SK-N-SH (cell line): Measurements from ENCODE around the gene KRTAP21-1.

Source experiments
- CHD2 ChIP-seq: fragments of 150-350 bp; IDR thresholded peaks from 2 replicates; pipeline ENCODE4 v1.6.1; 2018; ENCODE audit warnings: low read length; ENCODE audit not compliant: partially characterized antibody
- FOXJ3 ChIP-seq: sonication (generic); formaldehyde crosslinking; IDR thresholded peaks from 2 replicates; pipeline ENCODE4 v1.5.1; 2020; ENCODE audit warnings: mild to moderate bottlenecking, missing genetic modification reagents
- MXI1 ChIP-seq: IDR thresholded peaks from 2 replicates; pipeline ENCODE4 v1.6.1; 2012; ENCODE audit warnings: mild to moderate bottlenecking, low read depth, low read length, improper control_type of control experiment
- TAF1 ChIP-seq: IDR thresholded peaks from 2 replicates; pipeline ENCODE4 v1.6.1; 2012; ENCODE audit warnings: low read depth, mild to moderate bottlenecking, low read length, moderate library complexity, borderline replicate concordance
- YY1 ChIP-seq: IDR thresholded peaks from 2 replicates; pipeline ENCODE4 v1.4.0; 2012; ENCODE audit warnings: low read depth, mild to moderate bottlenecking
- TF ChIP-seq, protein P1 (sequence below): fragments of 200-600 bp; sonication (generic); IDR thresholded peaks from 2 replicates; pipeline ENCODE4 v1.6.1; 2017; ENCODE audit warnings: antibody characterized with exemption, mild to moderate bottlenecking, moderate library complexity
- TF ChIP-seq, protein P2 (sequence below): IDR thresholded peaks from 2 replicates; pipeline ENCODE4; 2012
- TF ChIP-seq, protein P3 (sequence below): IDR thresholded peaks from 2 replicates; pipeline ENCODE4 v1.4.0; 2012; ENCODE audit warnings: low read depth
- TF ChIP-seq, protein P4 (sequence below): IDR thresholded peaks from 2 replicates; pipeline ENCODE4 v1.6.1; 2012; ENCODE audit warnings: mild to moderate bottlenecking, low read depth, low read length, moderate library complexity

DNA sequence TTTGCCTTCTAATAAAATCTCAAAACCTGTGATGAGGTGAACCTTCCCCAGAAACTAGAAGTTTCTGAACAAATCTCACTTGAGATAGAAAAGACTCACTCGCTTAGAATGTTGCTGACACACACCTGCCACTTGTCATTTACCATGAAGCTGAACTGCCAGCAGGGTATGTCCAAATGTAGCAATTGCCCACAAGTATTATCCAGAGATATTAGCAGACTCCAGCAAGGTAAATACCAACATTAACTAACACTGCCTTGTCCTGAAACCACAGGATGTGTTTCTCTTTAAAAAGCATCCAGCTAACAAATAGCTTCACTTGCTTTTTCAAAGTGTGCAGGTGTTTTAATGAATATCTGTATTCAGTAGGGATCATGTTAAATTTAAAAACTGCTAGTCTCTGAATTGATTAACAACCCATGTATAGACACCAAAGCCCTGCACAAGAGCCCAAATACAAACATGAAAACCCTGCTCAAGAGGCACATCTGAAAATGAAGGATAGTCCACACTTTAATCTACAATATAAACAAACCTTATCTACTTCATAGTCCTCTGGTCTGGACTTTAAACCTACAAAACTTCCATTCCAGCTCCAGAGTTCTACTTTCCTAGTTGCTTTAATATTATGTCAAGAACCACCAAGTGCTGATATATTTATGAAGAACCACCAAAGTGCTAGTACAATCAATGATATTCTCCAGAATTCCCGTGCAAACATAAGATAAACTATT, 38.5 kb upstream of the KRTAP21-1 start:
- TF ChIP-seq, protein P1, sequence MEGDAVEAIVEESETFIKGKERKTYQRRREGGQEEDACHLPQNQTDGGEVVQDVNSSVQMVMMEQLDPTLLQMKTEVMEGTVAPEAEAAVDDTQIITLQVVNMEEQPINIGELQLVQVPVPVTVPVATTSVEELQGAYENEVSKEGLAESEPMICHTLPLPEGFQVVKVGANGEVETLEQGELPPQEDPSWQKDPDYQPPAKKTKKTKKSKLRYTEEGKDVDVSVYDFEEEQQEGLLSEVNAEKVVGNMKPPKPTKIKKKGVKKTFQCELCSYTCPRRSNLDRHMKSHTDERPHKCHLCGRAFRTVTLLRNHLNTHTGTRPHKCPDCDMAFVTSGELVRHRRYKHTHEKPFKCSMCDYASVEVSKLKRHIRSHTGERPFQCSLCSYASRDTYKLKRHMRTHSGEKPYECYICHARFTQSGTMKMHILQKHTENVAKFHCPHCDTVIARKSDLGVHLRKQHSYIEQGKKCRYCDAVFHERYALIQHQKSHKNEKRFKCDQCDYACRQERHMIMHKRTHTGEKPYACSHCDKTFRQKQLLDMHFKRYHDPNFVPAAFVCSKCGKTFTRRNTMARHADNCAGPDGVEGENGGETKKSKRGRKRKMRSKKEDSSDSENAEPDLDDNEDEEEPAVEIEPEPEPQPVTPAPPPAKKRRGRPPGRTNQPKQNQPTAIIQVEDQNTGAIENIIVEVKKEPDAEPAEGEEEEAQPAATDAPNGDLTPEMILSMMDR: no peak
- TF ChIP-seq CHD2: no peak
- TF ChIP-seq, protein P2, sequence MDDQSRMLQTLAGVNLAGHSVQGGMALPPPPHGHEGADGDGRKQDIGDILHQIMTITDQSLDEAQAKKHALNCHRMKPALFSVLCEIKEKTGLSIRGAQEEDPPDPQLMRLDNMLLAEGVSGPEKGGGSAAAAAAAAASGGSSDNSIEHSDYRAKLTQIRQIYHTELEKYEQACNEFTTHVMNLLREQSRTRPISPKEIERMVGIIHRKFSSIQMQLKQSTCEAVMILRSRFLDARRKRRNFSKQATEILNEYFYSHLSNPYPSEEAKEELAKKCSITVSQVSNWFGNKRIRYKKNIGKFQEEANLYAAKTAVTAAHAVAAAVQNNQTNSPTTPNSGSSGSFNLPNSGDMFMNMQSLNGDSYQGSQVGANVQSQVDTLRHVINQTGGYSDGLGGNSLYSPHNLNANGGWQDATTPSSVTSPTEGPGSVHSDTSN: no peak
- TF ChIP-seq TAF1: no peak
- TF ChIP-seq, protein P3, sequence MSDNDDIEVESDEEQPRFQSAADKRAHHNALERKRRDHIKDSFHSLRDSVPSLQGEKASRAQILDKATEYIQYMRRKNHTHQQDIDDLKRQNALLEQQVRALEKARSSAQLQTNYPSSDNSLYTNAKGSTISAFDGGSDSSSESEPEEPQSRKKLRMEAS: no peak
- TF ChIP-seq, protein P4, sequence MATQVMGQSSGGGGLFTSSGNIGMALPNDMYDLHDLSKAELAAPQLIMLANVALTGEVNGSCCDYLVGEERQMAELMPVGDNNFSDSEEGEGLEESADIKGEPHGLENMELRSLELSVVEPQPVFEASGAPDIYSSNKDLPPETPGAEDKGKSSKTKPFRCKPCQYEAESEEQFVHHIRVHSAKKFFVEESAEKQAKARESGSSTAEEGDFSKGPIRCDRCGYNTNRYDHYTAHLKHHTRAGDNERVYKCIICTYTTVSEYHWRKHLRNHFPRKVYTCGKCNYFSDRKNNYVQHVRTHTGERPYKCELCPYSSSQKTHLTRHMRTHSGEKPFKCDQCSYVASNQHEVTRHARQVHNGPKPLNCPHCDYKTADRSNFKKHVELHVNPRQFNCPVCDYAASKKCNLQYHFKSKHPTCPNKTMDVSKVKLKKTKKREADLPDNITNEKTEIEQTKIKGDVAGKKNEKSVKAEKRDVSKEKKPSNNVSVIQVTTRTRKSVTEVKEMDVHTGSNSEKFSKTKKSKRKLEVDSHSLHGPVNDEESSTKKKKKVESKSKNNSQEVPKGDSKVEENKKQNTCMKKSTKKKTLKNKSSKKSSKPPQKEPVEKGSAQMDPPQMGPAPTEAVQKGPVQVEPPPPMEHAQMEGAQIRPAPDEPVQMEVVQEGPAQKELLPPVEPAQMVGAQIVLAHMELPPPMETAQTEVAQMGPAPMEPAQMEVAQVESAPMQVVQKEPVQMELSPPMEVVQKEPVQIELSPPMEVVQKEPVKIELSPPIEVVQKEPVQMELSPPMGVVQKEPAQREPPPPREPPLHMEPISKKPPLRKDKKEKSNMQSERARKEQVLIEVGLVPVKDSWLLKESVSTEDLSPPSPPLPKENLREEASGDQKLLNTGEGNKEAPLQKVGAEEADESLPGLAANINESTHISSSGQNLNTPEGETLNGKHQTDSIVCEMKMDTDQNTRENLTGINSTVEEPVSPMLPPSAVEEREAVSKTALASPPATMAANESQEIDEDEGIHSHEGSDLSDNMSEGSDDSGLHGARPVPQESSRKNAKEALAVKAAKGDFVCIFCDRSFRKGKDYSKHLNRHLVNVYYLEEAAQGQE: no peak
- no peak for TF ChIP-seq YY1
- no peak for TF ChIP-seq FOXJ3 (CRISPR knock-in tag)
- TF ChIP-seq MXI1: no peak
